Measurements from ENCODE around the gene RFX4. TPM values are rescaled to one million over a fixed set of nuclear protein-coding genes. Genes with fewer than 3 reads are reported as not detected.
"Not testable (repeated sequence)": the region's sequence is repeated elsewhere in the genome, so short reads cannot be mapped to it uniquely, and the experiment has no call there.

RFX4 gene
- total RNA-seq, 2 experiments from 2014 or later = not detected

GRCh38 chr12:106673141-106673540 is 90.3 kb downstream of the RFX4 start:
- no peaks in the 10 kb centered on the region for H3K4me1 Mint-ChIP-seq
- POLR2A ChIA-PET = no interaction called here
- no peak overlapping the region for H3K4me3 Mint-ChIP-seq
- H3K9me3 Mint-ChIP-seq = no peaks in the 10 kb centered on the region
- ATAC-seq (ENCODE audit: low read depth) = no peak
- H3K27ac Mint-ChIP-seq = no peak overlapping the region
- no peaks in the 10 kb centered on the region for H3K36me3 Mint-ChIP-seq
- peaks cover 21% of the 10 kb centered on the region for H3K27me3 Mint-ChIP-seq
- DNase-seq = no peak

GRCh38 chr12:106675651-106676435 is 93.0 kb downstream of the RFX4 start:
- Mint-ChIP-seq H3K4me1 (no peaks in the 10 kb centered on the region), H3K27me3 (peaks cover 14% of the 10 kb centered on the region), H3K9me3 (no peaks in the 10 kb centered on the region), H3K27ac (no peak overlapping the region), H3K4me3 (no peak overlapping the region), H3K36me3 (no peaks in the 10 kb centered on the region)
- POLR2A ChIA-PET = no interaction called here
- no peak for ATAC-seq (ENCODE audit: low read depth)
- DNase-seq = no peak

DNA sequence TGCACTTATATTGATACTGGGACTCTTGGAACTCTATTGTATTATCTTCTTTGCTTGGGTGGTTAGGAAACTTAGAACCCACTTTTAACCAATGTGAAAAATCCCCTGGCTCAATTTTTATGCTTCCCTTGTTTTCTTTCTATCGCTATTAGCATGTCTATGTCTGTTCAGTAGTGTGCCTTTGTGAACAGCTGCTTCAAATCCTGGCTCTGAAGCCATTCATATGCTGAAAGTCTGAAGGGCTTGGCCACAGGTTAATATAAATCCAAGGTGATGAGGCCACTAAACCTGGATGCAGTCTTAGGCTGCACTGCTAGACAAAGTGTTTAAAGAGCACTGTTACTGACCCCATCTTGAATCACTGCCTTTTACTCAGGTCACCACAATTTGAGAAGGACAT is 96.8 kb downstream of the RFX4 start:
- DNase-seq (no peak), ATAC-seq (ENCODE audit: low read depth) (no peak)
- H3K27ac Mint-ChIP-seq = no peak overlapping the region
- H3K36me3 Mint-ChIP-seq = no peaks in the 10 kb centered on the region
- H3K9me3 Mint-ChIP-seq = no peaks in the 10 kb centered on the region
- H3K4me3 Mint-ChIP-seq = no peak overlapping the region
- H3K4me1 Mint-ChIP-seq = peaks cover 1% of the 10 kb centered on the region
- H3K27me3 Mint-ChIP-seq = peaks cover 2% of the 10 kb centered on the region
- POLR2A ChIA-PET = no interaction called here

DNA sequence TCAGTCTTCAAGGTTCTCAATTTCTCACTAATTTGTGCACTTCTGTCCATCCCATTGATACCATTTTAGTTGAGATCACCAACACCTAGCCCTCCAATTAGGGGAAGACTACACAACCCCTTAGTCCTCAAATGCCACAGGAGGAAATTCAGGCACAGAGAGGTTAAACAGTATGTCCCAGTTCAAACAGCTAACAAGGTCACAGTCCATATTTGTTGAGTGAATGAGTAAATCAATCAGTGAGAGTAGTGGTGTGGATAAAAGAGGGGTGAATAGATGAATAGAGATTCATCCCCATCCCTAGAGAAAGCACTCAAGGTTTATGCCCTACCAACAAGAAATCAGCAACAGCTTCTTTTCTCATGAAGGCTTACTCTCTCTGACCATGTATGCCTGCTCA is 97.5 kb downstream of the RFX4 start:
- no peak overlapping the region for H3K27ac Mint-ChIP-seq
- POLR2A ChIA-PET = no interaction called here
- H3K36me3 Mint-ChIP-seq = no peaks in the 10 kb centered on the region
- ATAC-seq (ENCODE audit: low read depth) (no peak), DNase-seq (no peak)
- peaks cover 1% of the 10 kb centered on the region for H3K4me1 Mint-ChIP-seq
- no peak overlapping the region for H3K4me3 Mint-ChIP-seq
- no peaks in the 10 kb centered on the region for H3K9me3 Mint-ChIP-seq
- H3K27me3 Mint-ChIP-seq = peaks cover 4% of the 10 kb centered on the region

DNA sequence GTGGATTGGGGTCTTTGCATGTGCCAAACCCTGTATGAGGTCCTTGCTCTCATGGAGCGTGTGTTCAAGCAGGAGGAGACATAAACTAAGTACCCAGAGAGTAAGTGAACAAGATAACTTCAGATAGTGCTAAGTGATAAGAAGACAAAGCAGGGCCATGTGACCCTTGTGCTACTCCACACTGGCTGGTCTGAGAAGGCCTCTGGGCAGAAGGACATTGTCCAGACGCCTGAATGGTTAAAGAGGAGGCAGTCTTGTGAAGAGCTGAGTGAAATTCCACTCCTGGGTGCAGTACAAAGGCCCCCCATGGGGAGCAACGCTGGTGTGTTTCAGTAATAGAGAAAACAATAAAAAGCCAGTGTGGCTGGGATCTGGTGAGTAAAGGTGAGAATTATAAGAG is 98.4 kb downstream of the RFX4 start:
- H3K36me3 Mint-ChIP-seq = no peaks in the 10 kb centered on the region
- H3K27ac Mint-ChIP-seq = no peak overlapping the region
- no peak overlapping the region for H3K4me3 Mint-ChIP-seq
- peaks cover 4% of the 10 kb centered on the region for H3K27me3 Mint-ChIP-seq
- H3K9me3 Mint-ChIP-seq = no peaks in the 10 kb centered on the region
- peaks cover 1% of the 10 kb centered on the region for H3K4me1 Mint-ChIP-seq
- ATAC-seq (ENCODE audit: low read depth) (no peak), DNase-seq (no peak)
- POLR2A ChIA-PET = no interaction called here

- Mint-ChIP-seq H3K4me3 (no peak overlapping the region), H3K27ac (no peak overlapping the region), H3K36me3 (no peaks in the 10 kb centered on the region), H3K27me3 (peaks cover 4% of the 10 kb centered on the region), H3K9me3 (no peaks in the 10 kb centered on the region), H3K4me1 (peaks cover 1% of the 10 kb centered on the region)
- POLR2A ChIA-PET = interaction anchor here (0.7 kb wide), 1 partner anchor 84 kb away, joined by 3 read pairs; no protein-coding TSS in a partner anchor
- ATAC-seq (ENCODE audit: low read depth) (no peak), DNase-seq (no peak)
Measured at GRCh38 chr12:106682594-106683234, 99.9 kb downstream of the RFX4 start.

GRCh38 chr12:106684497-106684896 is 101.7 kb downstream of the RFX4 start:
- H3K36me3 Mint-ChIP-seq = no peaks in the 10 kb centered on the region
- H3K4me1 Mint-ChIP-seq = peaks cover 1% of the 10 kb centered on the region
- H3K4me3 Mint-ChIP-seq = no peak overlapping the region
- no peaks in the 10 kb centered on the region for H3K9me3 Mint-ChIP-seq
- ATAC-seq (ENCODE audit: low read depth) (no peak), DNase-seq (no peak)
- no peak overlapping the region for H3K27ac Mint-ChIP-seq
- POLR2A ChIA-PET = no interaction called here
- H3K27me3 Mint-ChIP-seq = peaks cover 4% of the 10 kb centered on the region

- Mint-ChIP-seq H3K36me3 (no peaks in the 10 kb centered on the region), H3K4me3 (no peak overlapping the region), H3K4me1 (peaks cover 1% of the 10 kb centered on the region), H3K27ac (no peak overlapping the region), H3K27me3 (peaks cover 4% of the 10 kb centered on the region), H3K9me3 (no peaks in the 10 kb centered on the region)
- ATAC-seq (ENCODE audit: low read depth) = no peak
- no peak for DNase-seq
- POLR2A ChIA-PET = no interaction called here
Measured at GRCh38 chr12:106685381-106685780, 102.6 kb downstream of the RFX4 start.

DNA sequence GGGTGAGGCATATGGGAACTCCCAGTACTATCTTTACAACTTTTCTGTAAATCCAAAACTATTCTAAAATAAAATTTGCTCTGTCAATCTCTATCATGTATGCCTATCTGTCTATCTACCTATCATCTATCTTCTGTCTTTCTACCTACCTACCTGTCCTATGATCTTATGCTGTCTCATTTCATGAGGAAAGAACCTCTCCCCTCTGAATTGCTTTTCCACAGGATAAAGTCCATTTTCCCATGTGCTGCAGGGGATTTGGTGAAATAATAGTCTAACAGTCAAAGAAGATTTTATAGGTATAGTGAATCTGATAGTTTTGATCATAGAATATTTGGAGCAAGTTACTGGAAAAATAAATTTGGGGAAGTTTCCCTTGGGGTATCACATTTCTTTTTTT is 104.9 kb downstream of the RFX4 start:
- no peak for ATAC-seq (ENCODE audit: low read depth)
- Mint-ChIP-seq H3K4me3 (no peak overlapping the region), H3K4me1 (peaks cover 1% of the 10 kb centered on the region), H3K27me3 (peaks cover 4% of the 10 kb centered on the region), H3K27ac (no peak overlapping the region), H3K9me3 (no peaks in the 10 kb centered on the region), H3K36me3 (no peaks in the 10 kb centered on the region)
- DNase-seq = no peak
- POLR2A ChIA-PET = no interaction called here

- Mint-ChIP-seq H3K36me3 (no peaks in the 10 kb centered on the region), H3K4me3 (no peak overlapping the region), H3K9me3 (no peaks in the 10 kb centered on the region), H3K4me1 (no peaks in the 10 kb centered on the region), H3K27ac (no peak overlapping the region), H3K27me3 (no peaks in the 10 kb centered on the region)
- DNase-seq (no peak), ATAC-seq (ENCODE audit: low read depth) (no peak)
- POLR2A ChIA-PET = no interaction called here
Measured at GRCh38 chr12:106690569-106691305, 107.9 kb downstream of the RFX4 start.

GRCh38 chr12:106692033-106692432 is 109.2 kb downstream of the RFX4 start:
- H3K9me3 Mint-ChIP-seq; H3K4me1 Mint-ChIP-seq; ATAC-seq (ENCODE audit: low read depth); H3K27ac Mint-ChIP-seq; H3K4me3 Mint-ChIP-seq; H3K27me3 Mint-ChIP-seq; H3K36me3 Mint-ChIP-seq; DNase-seq; POLR2A ChIA-PET: not testable (repeated sequence)

DNA sequence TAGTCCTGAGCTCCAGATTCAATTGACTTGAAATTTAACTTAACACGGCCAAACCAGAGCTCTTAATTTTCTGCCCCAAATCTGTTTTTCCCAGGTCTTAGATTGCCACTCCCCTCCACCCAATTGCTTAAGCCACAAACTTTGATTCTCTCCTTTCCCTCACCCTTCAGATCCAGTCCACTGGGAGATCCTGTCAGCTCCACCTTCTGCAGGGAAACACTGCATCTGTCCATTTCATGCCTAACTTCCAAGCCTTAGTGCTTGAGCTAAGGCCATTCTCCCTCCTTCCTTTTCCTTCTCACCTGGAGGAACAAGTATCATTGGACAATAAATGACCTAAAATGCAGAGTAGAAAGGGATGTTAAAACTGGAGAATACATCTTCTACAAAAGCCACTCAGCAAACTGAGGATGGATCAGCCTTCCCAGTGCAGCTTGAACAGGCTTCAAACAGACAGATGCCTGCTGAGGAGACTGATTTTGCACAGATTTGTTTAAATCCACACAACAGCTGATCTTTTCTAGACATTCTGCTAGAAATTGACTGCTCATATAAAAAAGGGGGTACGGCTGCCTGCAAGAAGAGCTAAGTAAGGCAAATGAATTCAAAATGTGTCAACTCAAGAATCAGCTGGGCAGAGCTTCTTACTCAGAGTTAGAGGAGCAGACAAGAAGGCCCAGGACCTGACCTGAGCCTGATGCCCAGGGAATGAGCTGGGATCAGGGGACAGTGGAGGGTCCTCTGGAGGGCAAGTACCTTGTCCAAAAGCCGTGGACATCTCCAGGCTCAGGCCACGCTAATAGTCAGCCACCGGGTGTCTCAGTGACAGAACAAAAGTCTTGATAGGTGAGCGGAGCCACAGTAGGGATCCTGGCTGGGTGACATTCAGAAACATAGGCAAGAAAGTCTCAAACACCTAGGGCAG is 110.4 kb downstream of the RFX4 start:
- Mint-ChIP-seq H3K9me3 (no peaks in the 10 kb centered on the region), H3K4me1 (no peaks in the 10 kb centered on the region), H3K36me3 (no peaks in the 10 kb centered on the region), H3K27me3 (peaks cover 2% of the 10 kb centered on the region), H3K4me3 (no peak overlapping the region), H3K27ac (no peak overlapping the region)
- POLR2A ChIA-PET = no interaction called here
- DNase-seq (no peak), ATAC-seq (ENCODE audit: low read depth) (no peak)

- ATAC-seq (ENCODE audit: low read depth) (no peak), DNase-seq (no peak)
- no peaks in the 10 kb centered on the region for H3K4me1 Mint-ChIP-seq
- H3K27me3 Mint-ChIP-seq = peaks cover 4% of the 10 kb centered on the region
- H3K9me3 Mint-ChIP-seq = peaks cover 9% of the 10 kb centered on the region
- H3K36me3 Mint-ChIP-seq = no peaks in the 10 kb centered on the region
- H3K27ac Mint-ChIP-seq = no peak overlapping the region
- POLR2A ChIA-PET = no interaction called here
- H3K4me3 Mint-ChIP-seq = no peak overlapping the region
Measured at GRCh38 chr12:106696071-106696470, 113.3 kb downstream of the RFX4 start.

Data from activated naive CD8-positive, alpha-beta T cell treated with anti-CD3 and anti-CD28 coated beads, Interleukin-2, amount 10 ng/mL, durations not matched to agents 7 days and 5 days (primary cell).